Gastrocnemius medialis (tissue), 4 donors: ENCODE results near the gene XPO6.

Source experiments
- CTCF ChIP-seq, 5 experiments: fragments of 450-650 bp in 3 of 5; fragments of 200-600 bp in 2 of 5; sonication (generic) in 2 of 5; IDR thresholded peaks in 4 of 5; conservative IDR thresholded peaks in 1 of 5; 1 replicate in 4 of 5; 2 replicates in 1 of 5; pipeline ENCODE4 v1.5.1; 2016 to 2019; ENCODE audit warnings: antibody characterized with exemption in 5 of 5, mild to moderate bottlenecking in 3 of 5, moderate library complexity in 3 of 5
- POLR2A ChIP-seq, 2 donors: fragments of 450-650 bp; IDR thresholded peaks; one replicate each; pipeline ENCODE4 v1.6.1; 2017; ENCODE audit warnings: antibody characterized with exemption in 2 of 2, mild to moderate bottlenecking in 2 of 2, moderate library complexity in 2 of 2

GRCh38 chr16:28064150-28064549 is 147.6 kb downstream of the XPO6 start:
- TF ChIP-seq CTCF (IDR thresholded peaks at IDR 0.05 in 4 of 5, conservative IDR thresholded peaks at IDR 0.05 in 1 of 5) (no peak), POLR2A (IDR thresholded peaks at IDR 0.05) (no peak)
